Inflammatory macrophage (primary cell): Measurements from ENCODE around the gene GFM2.
A peak's percentile ranks its signal among the peaks of the same experiment; 100 is the strongest.
"Not testable (repeated sequence)": the region's sequence is repeated elsewhere in the genome, so short reads cannot be mapped to it uniquely, and the experiment has no call there.

Experiments used
- DNase-seq, 2 donors: peaks; one replicate each; pipeline ENCODE4 v3.0.0-alpha.2; 2020 to 2022

Gene GFM2

GRCh38 chr5:74686962-74687751, 79.8 kb downstream of the GFM2 start:
- no peak for DNase-seq

- peak; percentile 92 to 94 for DNase-seq
These were observed 80.8 kb downstream of the GFM2 start for GRCh38 chr5:74685979-74686631.

DNA sequence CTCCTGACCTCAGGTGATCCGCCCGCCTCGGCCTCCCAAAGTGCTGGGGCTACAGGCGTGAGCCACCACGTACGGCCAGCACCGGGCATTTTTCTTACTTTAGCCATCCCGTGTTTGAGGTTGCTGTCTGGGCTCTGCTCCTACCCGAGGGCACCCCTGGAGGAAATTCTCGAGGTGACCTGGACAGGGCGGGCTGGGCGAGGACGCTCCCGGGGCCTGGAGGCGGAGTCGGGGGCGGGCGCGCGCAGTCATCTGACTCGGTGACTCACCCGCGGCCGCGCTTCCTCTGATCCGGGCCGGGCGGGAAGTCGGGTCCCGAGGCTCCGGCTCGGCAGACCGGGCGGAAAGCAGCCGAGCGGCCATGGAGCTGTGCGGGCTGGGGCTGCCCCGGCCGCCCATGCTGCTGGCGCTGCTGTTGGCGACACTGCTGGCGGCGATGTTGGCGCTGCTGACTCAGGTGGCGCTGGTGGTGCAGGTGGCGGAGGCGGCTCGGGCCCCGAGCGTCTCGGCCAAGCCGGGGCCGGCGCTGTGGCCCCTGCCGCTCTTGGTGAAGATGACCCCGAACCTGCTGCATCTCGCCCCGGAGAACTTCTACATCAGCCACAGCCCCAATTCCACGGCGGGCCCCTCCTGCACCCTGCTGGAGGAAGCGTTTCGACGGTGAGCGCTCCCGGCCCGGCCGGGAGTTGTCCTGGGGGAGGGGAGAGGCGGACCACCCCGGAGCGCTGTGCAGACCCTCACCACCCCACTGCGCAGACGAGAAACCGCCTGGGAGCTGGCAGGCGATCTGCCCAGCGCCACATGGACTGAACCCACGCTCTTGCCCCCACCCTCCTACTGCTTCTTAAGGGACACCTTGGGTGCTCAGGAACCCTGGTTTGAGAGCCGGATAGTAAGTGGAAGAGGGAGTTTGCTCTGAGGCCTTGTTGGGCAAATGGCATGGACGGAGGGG, 81.7 kb downstream of the GFM2 start, which contains the start of gene HEXB:
Gene HEXB (plus strand): TSS at position 334 of the 952 bp plus-strand sequence. CDS start 28 bp downstream, at position 362.
- DNase-seq = peak; percentile 92 to 95

GRCh38 chr5:74679966-74680365, 87.0 kb downstream of the GFM2 start:
- DNase-seq = peak in 1 of 2 donors; percentile 37

DNA sequence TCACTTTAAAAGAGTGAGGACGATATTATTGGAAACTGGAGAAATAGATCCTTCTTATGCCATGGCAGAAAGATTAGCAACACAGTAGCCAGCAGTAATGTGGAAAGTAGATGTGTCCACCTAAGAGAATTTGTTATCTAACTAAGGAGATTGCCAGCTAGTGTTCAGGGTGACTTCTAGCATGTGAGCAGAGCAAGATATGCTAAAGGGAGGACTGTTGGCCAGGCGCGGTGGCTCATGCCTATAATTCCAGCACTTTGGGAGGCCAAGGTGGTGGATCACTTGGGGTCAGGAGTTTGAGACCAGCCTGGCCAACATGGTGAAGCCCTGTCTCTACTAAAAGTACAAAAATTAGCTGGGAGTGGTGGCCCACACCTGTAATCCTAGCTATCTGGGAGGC, 87.6 kb downstream of the GFM2 start:
- not testable (repeated sequence) for DNase-seq

- DNase-seq = not testable (repeated sequence)
These were observed 88.8 kb downstream of the GFM2 start for GRCh38 chr5:74678123-74678522.

- DNase-seq = not testable (repeated sequence)
These were observed 90.5 kb downstream of the GFM2 start for GRCh38 chr5:74676466-74676865.

GRCh38 chr5:74673011-74673790, 93.7 kb downstream of the GFM2 start:
- DNase-seq = peak; percentile 36 to 56

DNA sequence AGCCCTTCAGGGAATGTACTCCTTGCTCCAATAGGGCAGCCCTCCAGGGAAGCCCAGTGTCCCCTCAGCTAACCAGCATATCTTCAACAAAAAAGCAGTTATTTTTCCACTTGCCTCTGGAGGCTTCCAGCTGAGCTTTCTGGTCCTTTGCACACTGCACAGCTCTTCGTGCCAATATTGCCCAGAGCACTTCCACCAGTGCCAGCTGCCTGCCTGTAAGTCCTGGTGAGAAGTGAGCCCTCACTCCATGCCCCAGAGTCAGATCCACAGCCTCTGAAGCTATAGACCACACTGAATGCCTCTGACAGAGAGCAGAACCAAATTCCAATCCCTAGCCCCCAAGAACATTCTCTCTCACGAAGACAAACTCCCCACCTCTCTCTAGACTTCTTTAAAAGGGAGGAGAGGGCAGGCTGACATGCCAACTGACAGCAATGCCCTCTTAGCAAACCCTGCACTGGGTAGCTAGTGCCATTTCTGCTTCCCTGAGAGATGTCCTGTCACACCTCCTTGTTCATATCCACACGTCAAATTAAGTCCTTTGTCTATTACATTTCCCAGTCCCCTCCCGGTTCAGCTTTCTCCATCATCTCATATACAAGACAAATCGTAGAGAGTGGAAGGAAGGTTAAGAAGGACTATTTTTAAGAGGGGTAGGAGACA, 94.6 kb downstream of the GFM2 start:
- no peak for DNase-seq
